HepG2 (cell line): Measurements from ENCODE around the gene AFAP1. TPM values are rescaled to one million over a fixed set of nuclear protein-coding genes. Genes with fewer than 3 reads are reported as not detected.

Experiments
- ATF7 ChIP-seq, 2 experiments: fragments of 450-650 bp in 1 of 2; sonication (generic) in 1 of 2; formaldehyde crosslinking in 1 of 2; IDR thresholded peaks; 2 replicates each; pipeline versions ENCODE4 v1.4.0 to v1.6.1; 2016 to 2020; ENCODE audit warnings: antibody characterized with exemption in 1 of 2, mild to moderate bottlenecking in 1 of 2, missing genetic modification reagents in 1 of 2
- CHD4 ChIP-seq: fragments of 200-600 bp; sonication (generic); IDR thresholded peaks from 2 replicates; pipeline ENCODE4 v1.7.0; 2017; ENCODE audit warnings: mild to moderate bottlenecking, low read length, borderline replicate concordance
- CREM ChIP-seq, 2 experiments: sonication (generic) in 1 of 2; formaldehyde crosslinking in 1 of 2; IDR thresholded peaks; 2 replicates each; pipeline versions ENCODE4 v1.4.0 to v1.6.1; 2016 to 2020; ENCODE audit warnings: antibody characterized with exemption in 1 of 2, mild to moderate bottlenecking in 1 of 2, missing genetic modification reagents in 1 of 2
- GABPA ChIP-seq, 2 experiments: IDR thresholded peaks; 2 replicates each; pipeline ENCODE4 v1.6.1; 2011 to 2016; ENCODE audit warnings: low read depth in 2 of 2, low read length in 1 of 2, missing biosample characterization in 1 of 2, missing genetic modification characterization in 1 of 2
- IKZF1 ChIP-seq: fragments of 450-650 bp; IDR thresholded peaks from 2 replicates; pipeline ENCODE4 v1.7.1; 2016
- MATR3 ChIP-seq: sonication (generic); formaldehyde crosslinking; IDR thresholded peaks from 2 replicates; pipeline ENCODE4 v1.4.0; 2020; ENCODE audit warnings: missing genetic modification reagents
- NCOR1 ChIP-seq: fragments of 200-600 bp; sonication (generic); IDR thresholded peaks from 2 replicates; pipeline ENCODE4 v1.7.0; 2017; ENCODE audit warnings: antibody characterized with exemption, low read length, borderline replicate concordance
- NR3C1 ChIP-seq: sonication (generic); formaldehyde crosslinking; IDR thresholded peaks from 2 replicates; pipeline ENCODE4 v1.4.0; 2020; ENCODE audit warnings: missing genetic modification reagents
- RCOR2 ChIP-seq: IDR thresholded peaks from 2 replicates; pipeline ENCODE4 v1.6.1; 2016; ENCODE audit warnings: missing biosample characterization, missing genetic modification reagents
- RXRA ChIP-seq: sonication (generic); formaldehyde crosslinking; IDR thresholded peaks from 2 replicates; pipeline ENCODE4 v1.5.1; 2020; ENCODE audit warnings: missing genetic modification reagents
- TSC22D2 ChIP-seq: sonication (generic); formaldehyde crosslinking; IDR thresholded peaks from 2 replicates; pipeline ENCODE4 v1.5.1; 2020; ENCODE audit warnings: missing genetic modification reagents, mild to moderate bottlenecking, borderline replicate concordance
- XBP1 ChIP-seq: sonication (generic); formaldehyde crosslinking; IDR thresholded peaks from 2 replicates; pipeline ENCODE4 v1.5.0; 2020; ENCODE audit warnings: missing genetic modification reagents
- ZBTB42 ChIP-seq: sonication (generic); formaldehyde crosslinking; IDR thresholded peaks from 2 replicates; pipeline ENCODE4 v1.5.0; 2020; ENCODE audit warnings: mild to moderate bottlenecking, missing genetic modification reagents
- ZBTB8A ChIP-seq: sonication (generic); formaldehyde crosslinking; IDR thresholded peaks from 2 replicates; pipeline ENCODE4 v1.4.0; 2020; ENCODE audit warnings: mild to moderate bottlenecking, low read depth, missing genetic modification reagents, borderline replicate concordance
- ZFP90 ChIP-seq: sonication (generic); formaldehyde crosslinking; IDR thresholded peaks from 2 replicates; pipeline ENCODE4 v1.8.0; 2022; ENCODE audit warnings: missing genetic modification reagents, mild to moderate bottlenecking, inconsistent platforms, borderline replicate concordance
- ZNF264 ChIP-seq: sonication (generic); formaldehyde crosslinking; IDR thresholded peaks from 2 replicates; pipeline ENCODE4 v1.4.0; 2020; ENCODE audit warnings: missing genetic modification reagents
- ZNF274 ChIP-seq: sonication (generic); formaldehyde crosslinking; IDR thresholded peaks from 2 replicates; pipeline ENCODE4 v1.5.1; 2020; ENCODE audit warnings: mild to moderate bottlenecking, missing genetic modification reagents
- ZNF773 ChIP-seq: sonication (generic); formaldehyde crosslinking; IDR thresholded peaks from 2 replicates; pipeline ENCODE4 v1.4.0; 2020; ENCODE audit warnings: missing genetic modification reagents, borderline replicate concordance
- ZNF780A ChIP-seq: sonication (generic); formaldehyde crosslinking; IDR thresholded peaks from 2 replicates; pipeline ENCODE4 v1.8.0; 2022; ENCODE audit warnings: mild to moderate bottlenecking, missing genetic modification reagents, moderate library complexity
- polyA plus RNA-seq, 8 experiments: library from polyadenylated mRNA; depleted of rRNA in 3 of 8; stranded (reverse) in 7 of 8; unstranded in 1 of 8; fragments of >200 nt; fragmentation: Illumina TruSeq in 4 of 8; extraction: Trizol in 4 of 8; gene quantifications; 2 replicates each; pipeline versions ENCODE4 v1.2.1 to v1.2.3, GENCODE V29; 2011 to 2016; ENCODE audit warnings: low read depth in 4 of 8, missing spikeins in 1 of 8, mixed read lengths in 1 of 8; ENCODE audit not compliant: insufficient read depth in 1 of 8
- total RNA-seq, 5 experiments: library from RNA; depleted of rRNA; stranded (reverse); fragments of >200 nt; fragmentation: Illumina TruSeq; extraction: Trizol; gene quantifications; 2 replicates each; pipeline ENCODE4 v1.2.3, GENCODE V29; 2016; ENCODE audit warnings: low read depth in 1 of 5
- TF ChIP-seq, protein P1 (sequence below): IDR thresholded peaks from 2 replicates; pipeline ENCODE4 v1.6.1; 2016; ENCODE audit warnings: low read depth, missing genetic modification reagents, missing compliant biosample characterization
- TF ChIP-seq, protein P2 (sequence below): sonication (generic); formaldehyde crosslinking; IDR thresholded peaks from 2 replicates; pipeline ENCODE4 v1.5.0; 2020; ENCODE audit warnings: mild to moderate bottlenecking, missing genetic modification reagents, borderline replicate concordance

The AFAP1 gene
- total and polyA plus RNA-seq, 2 of the 13 experiments (the other 11 are each of a cell fraction or from before 2014, with no cell fraction given), result 2.5 TPM

GRCh38 chr4:7806338-7807090 lies 133.1 kb downstream of the AFAP1 start (continued):
- TF ChIP-seq, protein P1, sequence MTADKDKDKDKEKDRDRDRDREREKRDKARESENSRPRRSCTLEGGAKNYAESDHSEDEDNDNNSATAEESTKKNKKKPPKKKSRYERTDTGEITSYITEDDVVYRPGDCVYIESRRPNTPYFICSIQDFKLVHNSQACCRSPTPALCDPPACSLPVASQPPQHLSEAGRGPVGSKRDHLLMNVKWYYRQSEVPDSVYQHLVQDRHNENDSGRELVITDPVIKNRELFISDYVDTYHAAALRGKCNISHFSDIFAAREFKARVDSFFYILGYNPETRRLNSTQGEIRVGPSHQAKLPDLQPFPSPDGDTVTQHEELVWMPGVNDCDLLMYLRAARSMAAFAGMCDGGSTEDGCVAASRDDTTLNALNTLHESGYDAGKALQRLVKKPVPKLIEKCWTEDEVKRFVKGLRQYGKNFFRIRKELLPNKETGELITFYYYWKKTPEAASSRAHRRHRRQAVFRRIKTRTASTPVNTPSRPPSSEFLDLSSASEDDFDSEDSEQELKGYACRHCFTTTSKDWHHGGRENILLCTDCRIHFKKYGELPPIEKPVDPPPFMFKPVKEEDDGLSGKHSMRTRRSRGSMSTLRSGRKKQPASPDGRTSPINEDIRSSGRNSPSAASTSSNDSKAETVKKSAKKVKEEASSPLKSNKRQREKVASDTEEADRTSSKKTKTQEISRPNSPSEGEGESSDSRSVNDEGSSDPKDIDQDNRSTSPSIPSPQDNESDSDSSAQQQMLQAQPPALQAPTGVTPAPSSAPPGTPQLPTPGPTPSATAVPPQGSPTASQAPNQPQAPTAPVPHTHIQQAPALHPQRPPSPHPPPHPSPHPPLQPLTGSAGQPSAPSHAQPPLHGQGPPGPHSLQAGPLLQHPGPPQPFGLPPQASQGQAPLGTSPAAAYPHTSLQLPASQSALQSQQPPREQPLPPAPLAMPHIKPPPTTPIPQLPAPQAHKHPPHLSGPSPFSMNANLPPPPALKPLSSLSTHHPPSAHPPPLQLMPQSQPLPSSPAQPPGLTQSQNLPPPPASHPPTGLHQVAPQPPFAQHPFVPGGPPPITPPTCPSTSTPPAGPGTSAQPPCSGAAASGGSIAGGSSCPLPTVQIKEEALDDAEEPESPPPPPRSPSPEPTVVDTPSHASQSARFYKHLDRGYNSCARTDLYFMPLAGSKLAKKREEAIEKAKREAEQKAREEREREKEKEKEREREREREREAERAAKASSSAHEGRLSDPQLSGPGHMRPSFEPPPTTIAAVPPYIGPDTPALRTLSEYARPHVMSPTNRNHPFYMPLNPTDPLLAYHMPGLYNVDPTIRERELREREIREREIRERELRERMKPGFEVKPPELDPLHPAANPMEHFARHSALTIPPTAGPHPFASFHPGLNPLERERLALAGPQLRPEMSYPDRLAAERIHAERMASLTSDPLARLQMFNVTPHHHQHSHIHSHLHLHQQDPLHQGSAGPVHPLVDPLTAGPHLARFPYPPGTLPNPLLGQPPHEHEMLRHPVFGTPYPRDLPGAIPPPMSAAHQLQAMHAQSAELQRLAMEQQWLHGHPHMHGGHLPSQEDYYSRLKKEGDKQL (CRISPR knock-in tag), result no peak
- TF ChIP-seq GABPA (IDR thresholded peaks at IDR 0.05; ENCODE audit: low read depth, low read length), result peak; percentile 15; the same call in 1 of the 2 replicates
- TF ChIP-seq GABPA (CRISPR knock-in tag; IDR thresholded peaks at IDR 0.05; ENCODE audit: low read depth), result peak; percentile 64
- no peak for TF ChIP-seq NCOR1
- TF ChIP-seq, protein P2, sequence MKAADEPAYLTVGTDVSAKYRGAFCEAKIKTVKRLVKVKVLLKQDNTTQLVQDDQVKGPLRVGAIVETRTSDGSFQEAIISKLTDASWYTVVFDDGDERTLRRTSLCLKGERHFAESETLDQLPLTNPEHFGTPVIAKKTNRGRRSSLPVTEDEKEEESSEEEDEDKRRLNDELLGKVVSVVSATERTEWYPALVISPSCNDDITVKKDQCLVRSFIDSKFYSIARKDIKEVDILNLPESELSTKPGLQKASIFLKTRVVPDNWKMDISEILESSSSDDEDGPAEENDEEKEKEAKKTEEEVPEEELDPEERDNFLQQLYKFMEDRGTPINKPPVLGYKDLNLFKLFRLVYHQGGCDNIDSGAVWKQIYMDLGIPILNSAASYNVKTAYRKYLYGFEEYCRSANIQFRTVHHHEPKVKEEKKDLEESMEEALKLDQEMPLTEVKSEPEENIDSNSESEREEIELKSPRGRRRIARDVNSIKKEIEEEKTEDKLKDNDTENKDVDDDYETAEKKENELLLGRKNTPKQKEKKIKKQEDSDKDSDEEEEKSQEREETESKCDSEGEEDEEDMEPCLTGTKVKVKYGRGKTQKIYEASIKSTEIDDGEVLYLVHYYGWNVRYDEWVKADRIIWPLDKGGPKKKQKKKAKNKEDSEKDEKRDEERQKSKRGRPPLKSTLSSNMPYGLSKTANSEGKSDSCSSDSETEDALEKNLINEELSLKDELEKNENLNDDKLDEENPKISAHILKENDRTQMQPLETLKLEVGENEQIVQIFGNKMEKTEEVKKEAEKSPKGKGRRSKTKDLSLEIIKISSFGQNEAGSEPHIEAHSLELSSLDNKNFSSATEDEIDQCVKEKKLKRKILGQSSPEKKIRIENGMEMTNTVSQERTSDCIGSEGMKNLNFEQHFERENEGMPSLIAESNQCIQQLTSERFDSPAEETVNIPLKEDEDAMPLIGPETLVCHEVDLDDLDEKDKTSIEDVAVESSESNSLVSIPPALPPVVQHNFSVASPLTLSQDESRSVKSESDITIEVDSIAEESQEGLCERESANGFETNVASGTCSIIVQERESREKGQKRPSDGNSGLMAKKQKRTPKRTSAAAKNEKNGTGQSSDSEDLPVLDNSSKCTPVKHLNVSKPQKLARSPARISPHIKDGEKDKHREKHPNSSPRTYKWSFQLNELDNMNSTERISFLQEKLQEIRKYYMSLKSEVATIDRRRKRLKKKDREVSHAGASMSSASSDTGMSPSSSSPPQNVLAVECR, result no peak
- no peak for TF ChIP-seq CREM (IDR thresholded peaks at IDR 0.05)
- TF ChIP-seq CREM (CRISPR knock-in tag; IDR thresholded peaks at IDR 0.05), result no peak
- TF ChIP-seq MATR3 (CRISPR knock-in tag), result no peak
- TF ChIP-seq RCOR2 (CRISPR knock-in tag), result no peak
- TF ChIP-seq ZNF264 (CRISPR knock-in tag), result no peak
- no peak for TF ChIP-seq RXRA (CRISPR knock-in tag)
- TF ChIP-seq XBP1 (CRISPR knock-in tag), result no peak
- TF ChIP-seq ZFP90 (CRISPR knock-in tag), result no peak
- TF ChIP-seq ZNF780A (CRISPR knock-in tag), result no peak
- no peak for TF ChIP-seq NR3C1
- no peak for TF ChIP-seq ZBTB42 (CRISPR knock-in tag)
- no peak for TF ChIP-seq ATF7 (IDR thresholded peaks at IDR 0.05)
- TF ChIP-seq ATF7 (CRISPR knock-in tag; IDR thresholded peaks at IDR 0.05), result no peak
- TF ChIP-seq ZNF274, result no peak
- no peak for TF ChIP-seq ZNF773 (CRISPR knock-in tag)
- TF ChIP-seq ZBTB8A (CRISPR knock-in tag), result no peak
- TF ChIP-seq IKZF1, result no peak
- no peak for TF ChIP-seq CHD4
- TF ChIP-seq TSC22D2 (CRISPR knock-in tag), result no peak
